GM21619 (cell line): ENCODE data around the gene FBXO4.

ENCODE experiments used
- ATAC-seq: cut with Tn5 transposase; IDR thresholded peaks from one replicate; pipeline ENCODE4 v1.9.1; 2021; ENCODE audit not compliant: unreplicated experiment

FBXO4 gene, protein sequence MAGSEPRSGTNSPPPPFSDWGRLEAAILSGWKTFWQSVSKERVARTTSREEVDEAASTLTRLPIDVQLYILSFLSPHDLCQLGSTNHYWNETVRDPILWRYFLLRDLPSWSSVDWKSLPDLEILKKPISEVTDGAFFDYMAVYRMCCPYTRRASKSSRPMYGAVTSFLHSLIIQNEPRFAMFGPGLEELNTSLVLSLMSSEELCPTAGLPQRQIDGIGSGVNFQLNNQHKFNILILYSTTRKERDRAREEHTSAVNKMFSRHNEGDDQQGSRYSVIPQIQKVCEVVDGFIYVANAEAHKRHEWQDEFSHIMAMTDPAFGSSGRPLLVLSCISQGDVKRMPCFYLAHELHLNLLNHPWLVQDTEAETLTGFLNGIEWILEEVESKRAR

DNA sequence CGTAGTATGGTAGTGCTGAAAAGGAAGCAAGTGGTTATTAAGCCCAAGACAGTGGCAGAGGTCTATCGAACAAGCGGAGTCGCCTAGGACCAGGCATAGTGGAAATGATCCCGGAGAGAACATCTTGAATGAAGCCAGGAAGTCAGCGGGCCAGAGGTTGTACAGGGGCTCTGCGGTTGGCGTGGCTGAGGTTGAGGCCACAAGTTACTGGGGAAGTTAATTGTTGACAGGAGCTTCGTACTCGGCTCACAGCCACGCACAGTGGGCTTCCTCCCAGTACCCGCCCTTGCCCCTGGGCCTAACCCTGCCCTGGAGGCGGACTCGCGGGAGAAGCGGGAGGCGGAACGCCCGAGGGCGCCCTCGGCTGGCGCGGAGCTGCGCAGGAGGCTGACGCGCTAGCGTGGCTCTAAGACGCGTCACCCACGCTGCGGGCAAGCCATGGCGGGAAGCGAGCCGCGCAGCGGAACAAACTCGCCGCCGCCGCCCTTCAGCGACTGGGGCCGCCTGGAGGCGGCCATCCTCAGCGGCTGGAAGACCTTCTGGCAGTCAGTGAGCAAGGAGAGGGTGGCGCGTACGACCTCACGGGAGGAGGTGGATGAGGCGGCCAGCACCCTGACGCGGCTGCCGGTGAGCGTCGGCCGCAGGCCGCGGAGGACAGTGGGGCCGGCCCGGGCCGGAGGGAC, at the start of gene FBXO4:
Gene FBXO4 (plus strand): TSS at position 410 of the 683 bp plus-strand sequence. CDS start 29 bp downstream, at position 439.
- ATAC-seq, result peak; percentile 92

DNA sequence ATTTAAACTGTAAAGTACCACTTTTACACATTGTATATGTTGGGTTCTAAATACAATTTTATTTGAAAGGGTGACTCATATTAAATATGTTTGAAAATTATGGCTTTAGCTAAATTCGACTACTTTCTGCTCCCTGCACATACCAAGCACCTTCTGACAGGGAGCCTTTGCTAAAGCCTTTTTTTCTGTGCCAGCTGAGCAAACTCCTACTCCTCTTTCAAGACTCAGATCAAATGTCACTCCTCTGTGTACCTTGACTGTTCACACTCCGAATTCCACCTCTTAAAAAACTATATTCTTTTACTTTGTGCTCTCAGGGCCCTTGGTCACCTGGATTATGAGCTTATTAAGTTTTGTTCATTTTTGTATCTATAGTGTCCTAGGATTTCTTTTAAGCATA, 48.4 kb upstream of the FBXO4 start:
- ATAC-seq, result no peak

DNA sequence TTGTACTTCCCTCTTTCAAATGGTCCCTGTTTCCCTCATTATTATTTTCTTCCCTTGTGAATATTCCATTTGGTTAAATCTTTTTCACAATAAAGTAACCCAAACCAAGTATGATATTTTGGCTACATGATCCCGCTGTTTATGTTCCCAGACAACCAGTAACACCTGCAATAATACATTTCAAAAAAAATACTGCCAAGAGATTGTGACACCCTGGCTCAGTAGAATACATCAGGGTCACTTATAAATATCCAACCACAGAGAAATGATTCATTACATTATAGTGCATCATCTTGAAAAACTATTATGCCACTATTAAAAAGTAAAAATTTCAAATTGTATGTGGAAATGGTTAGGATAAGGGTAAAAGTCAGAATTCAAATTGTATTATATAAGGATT, 47.7 kb upstream of the FBXO4 start:
- no peak for ATAC-seq

DNA sequence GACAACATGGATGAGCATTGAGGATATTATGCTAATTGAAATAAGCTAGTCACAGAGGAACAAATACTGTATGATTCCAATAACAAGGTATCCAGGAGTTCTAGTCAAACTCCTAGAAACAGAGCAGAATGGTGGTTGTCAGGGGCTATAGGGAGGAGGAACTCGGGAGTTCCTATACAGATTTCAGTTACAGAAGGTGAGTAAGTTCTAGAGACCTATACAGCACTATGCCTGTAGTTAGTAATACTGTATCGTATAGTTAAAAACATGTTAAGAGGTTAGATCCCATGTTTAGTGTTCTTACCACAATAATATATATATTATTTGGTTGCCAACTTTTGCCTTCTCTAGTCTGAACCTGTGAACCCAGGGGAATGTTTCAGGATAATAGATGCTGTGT, 46.9 kb upstream of the FBXO4 start:
- ATAC-seq, result peak; percentile 42

DNA sequence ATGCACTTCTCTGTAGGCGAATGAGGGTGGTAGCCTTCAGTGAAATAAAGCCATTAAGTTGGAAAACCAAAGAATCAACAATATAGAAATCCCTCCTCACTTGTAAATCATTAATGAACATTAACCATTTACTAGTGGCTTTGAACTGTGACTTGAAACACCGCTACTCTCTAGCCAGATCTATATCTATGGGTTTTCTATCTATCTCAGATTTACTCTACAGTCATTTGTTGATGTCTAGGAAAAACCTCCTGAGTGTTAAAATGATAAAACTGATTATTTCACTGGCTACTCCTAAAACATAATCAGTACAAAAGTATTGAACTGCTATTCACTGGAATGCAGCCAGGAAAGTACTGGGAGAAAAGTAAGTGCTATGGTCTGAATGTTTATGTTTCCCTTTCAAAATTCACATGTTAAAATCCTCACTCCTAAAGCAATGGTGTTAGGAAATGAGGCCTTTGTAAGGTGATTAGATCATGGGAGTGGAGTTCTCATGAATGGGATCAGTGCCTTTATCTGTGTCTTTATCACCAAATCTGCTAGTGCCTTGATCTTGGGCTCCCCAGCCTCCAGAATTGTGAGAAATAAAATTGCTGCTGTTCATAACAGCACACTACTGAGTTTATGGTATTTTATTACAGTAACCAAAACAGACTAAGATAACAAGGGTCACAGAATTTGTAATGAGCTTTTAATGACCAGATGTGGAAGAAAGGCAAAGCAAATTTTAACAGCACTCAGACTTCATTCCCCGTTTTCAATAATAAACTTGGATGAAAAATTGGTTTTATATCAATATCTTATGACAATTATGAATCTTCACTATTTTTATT, 46.2 kb upstream of the FBXO4 start:
- peak; percentile 76 for ATAC-seq

DNA sequence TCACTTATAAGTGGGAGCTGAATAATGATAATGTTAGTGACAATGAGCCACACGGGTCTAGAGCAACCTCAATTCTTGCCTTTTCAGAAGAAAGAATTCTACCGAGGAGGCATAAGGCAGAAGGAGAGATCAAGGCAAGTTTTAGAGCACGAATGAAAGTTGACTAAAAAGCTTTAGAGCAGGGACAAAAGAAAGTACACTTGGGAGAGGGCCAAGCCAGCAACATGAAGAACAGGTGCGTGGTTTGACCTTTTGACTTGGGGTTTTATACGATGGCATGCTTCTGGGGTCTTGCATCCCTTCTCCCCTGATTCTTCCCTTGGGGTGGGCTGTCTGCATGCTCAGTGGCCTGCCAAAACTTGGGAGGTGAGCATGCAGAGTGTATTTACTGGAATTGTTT, 42.3 kb upstream of the FBXO4 start:
- ATAC-seq, result no peak

DNA sequence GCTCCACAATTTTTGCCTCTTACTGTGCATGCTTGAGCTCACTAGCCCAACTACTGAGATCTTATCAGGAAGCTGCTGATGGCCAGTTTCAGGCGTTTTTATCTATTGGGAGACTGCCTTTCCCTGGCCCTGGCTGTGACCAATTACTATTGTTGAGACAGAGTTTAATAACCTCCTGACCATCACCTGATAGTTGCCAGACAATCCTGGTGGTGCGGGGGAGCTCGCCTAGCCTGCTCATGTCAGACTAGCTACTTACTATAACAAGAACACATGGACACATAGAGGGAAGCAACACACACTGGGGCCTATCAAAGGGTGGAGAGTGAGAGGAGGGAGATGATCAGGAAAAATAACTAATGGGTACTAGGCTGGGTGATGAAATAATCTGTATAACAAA, 41.8 kb upstream of the FBXO4 start:
- ATAC-seq, result no peak

DNA sequence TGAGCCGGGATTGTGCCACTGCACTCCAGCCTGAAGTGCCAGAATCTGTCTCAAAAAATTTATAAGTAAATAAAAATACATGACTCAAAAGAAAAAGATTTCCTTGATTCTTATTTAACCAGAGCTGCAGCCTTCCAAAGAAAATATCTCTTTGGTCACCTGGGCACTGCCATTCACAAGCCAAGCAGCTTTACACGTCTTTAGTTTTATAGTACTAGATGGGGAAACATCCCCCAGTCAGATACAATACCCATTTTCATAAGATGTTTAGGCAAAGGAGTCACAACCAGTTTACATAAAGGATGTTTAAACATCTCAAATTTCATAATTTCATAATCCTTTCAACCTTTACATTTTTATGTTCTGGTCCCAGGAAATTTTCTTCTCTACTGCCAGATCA, 41.1 kb upstream of the FBXO4 start:
- no peak for ATAC-seq

DNA sequence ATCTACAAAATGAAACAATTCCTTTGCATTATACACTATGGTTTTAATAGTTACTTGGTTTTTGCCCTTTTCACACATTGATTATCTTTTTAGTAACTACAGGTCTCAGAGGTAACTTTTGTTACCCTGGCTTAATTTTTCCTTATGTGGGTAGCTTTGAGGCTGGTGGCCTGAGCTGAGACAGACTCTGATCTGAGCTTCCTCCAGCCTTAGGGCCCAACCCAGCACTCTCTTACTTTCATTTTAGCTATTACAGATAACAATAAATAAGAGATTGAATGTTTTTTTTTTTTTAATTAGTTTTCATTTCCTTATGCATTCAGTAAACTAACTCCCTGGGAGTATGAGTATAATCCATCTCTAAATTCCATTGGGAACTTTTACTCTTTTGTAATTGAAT, 39.8 kb upstream of the FBXO4 start:
- no peak for ATAC-seq

DNA sequence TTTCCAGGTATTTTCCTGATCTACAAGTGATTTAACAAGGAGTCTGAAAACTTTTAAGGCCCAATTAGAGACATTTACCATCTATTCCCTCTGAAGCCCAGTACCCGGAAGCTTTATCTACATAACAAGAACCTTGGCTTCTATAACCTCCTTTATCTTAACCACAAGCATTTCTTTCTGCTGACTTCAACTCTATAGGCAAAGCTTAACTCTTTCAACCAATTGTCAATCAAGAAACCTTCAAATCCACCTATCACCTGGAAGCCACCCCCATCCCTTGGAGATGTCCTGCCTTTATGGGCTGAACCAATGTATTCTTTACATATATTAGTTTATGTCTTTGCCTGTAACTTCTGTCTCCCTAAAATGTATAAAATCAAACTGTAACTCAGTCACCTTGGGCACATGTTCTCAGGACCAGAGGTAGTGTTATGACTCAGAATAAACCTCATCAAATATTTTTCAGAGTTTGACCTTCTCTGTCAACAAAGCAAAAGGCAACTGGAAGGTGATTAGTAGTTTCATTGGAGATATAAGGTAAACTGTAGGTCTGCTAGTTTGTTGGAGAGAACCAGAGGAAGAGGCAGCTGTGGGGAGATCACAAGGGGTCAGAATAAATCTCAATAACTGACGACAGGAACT, 33.9 kb upstream of the FBXO4 start:
- peak; percentile 47 for ATAC-seq

DNA sequence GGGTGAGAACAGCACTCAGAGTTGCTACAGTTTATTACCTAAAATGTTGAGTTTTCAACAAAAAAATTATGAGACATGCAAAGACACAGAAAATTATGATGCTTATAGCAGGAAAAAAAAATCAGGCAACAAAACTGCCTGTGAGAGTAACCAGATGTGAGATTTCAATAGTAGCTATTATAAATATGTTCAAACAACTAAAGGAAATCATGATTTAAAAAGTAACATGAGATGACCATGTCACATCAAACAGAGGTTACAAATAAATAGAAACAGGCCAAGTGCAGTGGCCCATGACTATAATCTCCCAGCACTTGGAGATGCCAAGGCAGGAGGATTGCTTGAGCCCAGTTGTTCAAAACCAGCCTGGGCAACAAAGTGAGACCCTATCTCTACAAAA, 33.0 kb upstream of the FBXO4 start:
- no peak for ATAC-seq

DNA sequence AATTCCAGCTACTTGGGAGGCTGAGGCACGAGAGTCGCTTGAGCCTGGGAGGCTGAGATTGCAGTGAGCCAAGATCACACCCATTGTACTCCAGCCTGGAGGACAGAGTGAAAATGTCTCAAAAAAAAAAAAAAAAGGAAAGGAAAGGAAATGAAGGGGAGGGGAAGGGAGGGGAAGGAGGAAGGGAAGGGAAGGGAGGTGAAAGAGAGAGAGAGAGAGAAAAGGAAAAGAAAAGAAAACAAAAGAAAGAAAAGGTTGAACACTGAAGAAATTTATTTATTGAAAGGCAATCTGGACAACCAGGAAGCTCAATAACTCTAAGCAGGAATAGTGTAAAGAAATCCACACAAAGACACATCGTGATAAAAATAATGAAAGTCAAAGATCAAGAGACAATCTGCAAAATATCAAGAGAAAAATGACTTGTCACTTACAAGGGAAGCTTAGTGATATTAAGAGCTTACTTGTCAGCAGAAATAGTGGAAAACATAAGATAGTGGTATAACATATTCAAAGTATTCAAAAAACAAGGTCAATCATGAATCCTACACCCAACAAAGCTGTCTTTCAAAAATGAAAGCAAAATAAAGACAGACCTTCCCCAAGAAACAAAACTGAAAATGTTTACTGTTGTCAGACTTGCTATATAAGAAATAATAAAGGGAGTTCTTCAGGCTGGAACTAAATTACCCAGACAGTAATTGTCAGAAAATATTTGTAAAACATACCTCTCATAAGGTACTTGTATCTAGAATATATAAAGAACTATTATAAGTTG, 31.8 kb upstream of the FBXO4 start:
- ATAC-seq, result peak; percentile 60

DNA sequence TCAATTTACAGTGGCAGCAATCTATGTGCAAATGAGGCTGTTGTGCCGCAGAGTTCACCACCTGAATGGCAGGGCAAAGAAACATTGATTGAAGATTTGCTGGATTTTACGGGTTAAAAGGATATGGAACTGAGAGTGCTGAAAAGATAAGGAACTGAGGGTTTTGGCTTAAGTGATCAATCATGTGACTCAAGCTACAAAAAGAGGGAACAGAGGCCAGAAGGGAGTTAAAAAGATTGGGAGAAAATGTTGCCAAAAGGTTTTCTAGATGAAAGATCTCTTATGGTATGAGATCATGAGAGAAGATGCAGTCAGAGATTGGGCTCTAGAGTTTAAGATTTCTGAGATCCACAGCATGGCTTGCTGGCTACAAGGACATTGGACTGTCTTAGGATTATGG, 28.9 kb upstream of the FBXO4 start:
- ATAC-seq, result no peak

DNA sequence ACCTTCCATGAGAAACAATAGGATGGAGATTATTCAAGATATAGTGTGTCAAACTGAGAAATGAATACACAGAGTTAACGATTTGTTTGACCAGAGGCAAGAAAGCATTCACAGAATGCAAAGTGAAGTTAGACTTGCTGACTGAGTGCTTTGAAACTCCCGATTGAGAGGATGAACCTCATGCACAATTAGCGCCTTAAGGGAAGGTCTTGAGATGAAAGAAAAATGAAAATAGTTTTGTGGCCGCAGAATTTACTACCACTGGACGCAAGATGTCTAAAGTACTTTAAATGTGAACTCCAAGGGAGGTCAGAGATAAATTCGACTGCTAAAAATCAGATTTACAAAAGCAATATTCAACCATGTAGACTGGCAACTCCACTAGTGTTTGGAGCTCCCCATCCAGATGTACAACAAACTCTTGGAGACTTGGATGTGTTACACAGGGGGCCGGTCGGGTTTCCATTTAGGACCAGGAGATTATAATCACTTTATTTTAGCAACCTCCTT, 21.6 kb upstream of the FBXO4 start:
- ATAC-seq, result no peak

DNA sequence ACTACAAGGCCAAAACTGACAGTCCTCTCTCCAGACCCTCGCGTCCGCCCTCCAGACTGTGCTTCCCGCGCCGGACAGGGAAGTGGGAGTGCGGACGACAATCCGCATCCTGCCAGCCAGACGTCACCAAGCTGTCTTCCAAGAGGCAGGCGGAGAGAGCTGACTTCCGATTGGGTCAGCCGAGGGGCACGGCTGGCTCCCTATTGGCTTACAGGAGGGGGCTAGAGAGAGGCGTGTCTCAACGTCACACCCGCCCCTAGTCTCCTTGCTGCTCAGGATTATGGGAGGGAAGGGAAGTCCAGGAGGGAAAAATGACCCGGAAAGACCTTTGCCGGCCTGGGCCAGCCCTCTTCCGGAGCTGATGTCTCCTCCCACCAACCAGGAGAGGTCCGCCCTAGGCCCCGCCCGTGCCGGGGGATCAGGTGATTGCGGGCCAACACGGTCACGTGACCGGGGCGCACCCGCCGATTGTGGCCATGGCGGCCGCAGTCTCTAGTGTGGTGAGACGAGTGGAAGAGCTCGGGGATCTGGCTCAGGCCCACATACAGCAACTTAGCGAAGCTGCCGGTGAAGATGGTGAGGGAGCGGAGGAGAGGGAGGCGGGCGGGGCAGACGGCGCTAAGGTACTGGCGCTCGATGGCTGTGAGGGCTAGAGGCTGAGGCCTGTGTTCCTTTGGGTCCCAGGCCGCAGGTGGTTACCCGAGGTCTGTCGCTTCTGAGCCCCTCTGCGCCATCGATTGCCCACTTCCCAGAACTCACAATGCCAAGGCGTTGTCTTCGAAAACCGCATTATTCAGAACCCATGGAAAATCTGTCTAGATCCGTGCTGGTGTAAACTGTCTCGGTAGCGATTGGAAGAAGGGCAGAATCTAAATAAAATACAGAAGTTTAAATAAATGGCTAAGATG, 20.9 kb upstream of the FBXO4 start, which contains the start of gene RIMOC1:
Gene RIMOC1 (plus strand): TSS at position 453 of the 908 bp plus-strand sequence. CDS start 24 bp downstream, at position 477.
- peak; percentile 98 for ATAC-seq

DNA sequence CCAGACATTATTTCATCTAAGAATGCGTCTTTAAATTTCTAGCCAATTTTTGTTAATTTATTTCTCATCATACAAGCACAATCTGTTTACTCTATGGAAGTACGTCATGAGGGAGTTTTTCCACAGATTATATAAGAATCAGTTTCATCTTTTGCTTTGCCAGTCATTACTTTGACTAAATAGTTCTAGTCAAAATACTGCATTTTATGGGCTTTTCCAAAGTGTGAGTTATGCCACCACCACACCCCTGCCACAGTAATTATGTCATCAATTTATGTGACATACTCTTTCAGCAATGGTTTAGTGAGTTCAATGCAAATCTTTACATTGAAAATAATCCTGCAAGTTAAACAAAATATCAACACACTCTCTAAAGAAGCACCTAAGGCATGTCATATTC, 18.9 kb upstream of the FBXO4 start:
- no peak for ATAC-seq

DNA sequence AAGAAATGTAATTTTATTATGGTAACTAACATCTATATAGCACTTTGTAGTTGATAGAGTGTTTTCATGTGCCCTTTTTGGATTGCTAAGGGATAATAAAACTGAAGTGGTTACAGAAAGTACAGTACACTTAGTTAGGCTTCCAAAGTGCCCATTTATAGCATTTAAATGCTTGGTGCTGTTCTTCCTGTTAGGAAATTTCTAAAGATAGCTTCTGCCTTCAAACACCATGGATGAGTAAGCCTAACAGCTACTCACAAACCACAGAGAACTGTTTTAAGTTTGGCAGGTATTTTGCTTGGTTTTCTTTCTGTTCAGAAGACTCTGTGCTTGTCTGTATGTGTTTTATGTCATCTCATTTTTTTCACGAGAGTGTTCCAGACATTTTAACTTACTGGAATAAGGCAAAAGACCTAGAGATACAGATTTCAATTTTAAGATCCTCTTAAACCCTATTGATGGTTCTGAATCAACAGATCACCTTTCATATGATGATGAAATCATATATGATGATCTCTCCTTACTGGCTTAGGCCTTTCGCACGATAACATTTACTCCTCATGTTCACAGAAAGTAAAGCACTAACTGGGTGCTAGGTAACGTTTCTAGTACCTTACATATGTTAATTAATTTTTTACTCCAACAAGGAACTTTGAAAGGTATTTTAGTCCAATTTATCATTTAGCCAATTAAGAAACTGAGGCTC, 16.6 kb upstream of the FBXO4 start:
- no peak for ATAC-seq

DNA sequence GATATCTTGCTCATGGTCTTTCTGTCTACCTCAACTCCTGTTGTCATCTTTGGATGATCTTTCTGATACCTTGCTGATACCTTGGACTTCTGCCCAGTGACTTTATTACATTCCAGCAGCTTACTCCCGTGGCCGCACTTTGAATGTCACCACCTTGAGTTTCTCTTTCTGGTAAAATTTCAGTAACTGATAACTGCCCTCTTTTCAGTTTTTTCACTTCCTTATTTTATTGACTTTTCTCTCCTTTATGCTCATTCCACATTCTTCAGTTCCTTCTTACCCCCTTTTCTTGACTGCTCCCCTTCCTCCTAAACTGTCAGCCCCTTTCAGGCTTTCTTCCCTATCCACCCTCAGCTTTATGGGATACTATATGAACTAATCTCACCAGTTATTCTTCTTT, 7.0 kb upstream of the FBXO4 start:
- ATAC-seq, result no peak
